HT1080 (cell line): ENCODE results near the gene RNF145. TPM values are rescaled to one million over a fixed set of nuclear protein-coding genes. Genes with fewer than 3 reads are reported as not detected.

Experiments used
- DNase-seq: peaks from one replicate; pipeline ENCODE4 v3.0.0-alpha.2; 2015; ENCODE audit warnings: low read depth
- polyA plus RNA-seq, 2 experiments: library from polyadenylated mRNA; depleted of rRNA; stranded (reverse); fragments of >200 nt; gene quantifications; 2 replicates each; pipeline ENCODE4 v1.2.3, GENCODE V29; 2015
- total RNA-seq: library from RNA; depleted of rRNA; stranded (reverse); fragments of >200 nt; shearing (Covaris generic); gene quantifications from 2 replicates; pipeline ENCODE4 v1.2.3, GENCODE V29; 2014; rRNA removed

RNF145 gene
- 95.6 and 141 TPM in 2 replicates for total RNA-seq
- 106 and 126 TPM in 2 replicates for polyA plus RNA-seq (2015; cell fraction: cytosol; rRNA removed)
- 68.2 and 82.3 TPM in 2 replicates for polyA plus RNA-seq (2015; cell fraction: nucleus; rRNA removed)

- peak; percentile 70 for DNase-seq
Measured at GRCh38 chr5:159209438-159210209, at the start of gene RNF145. Gene RNF145 (minus strand): TSS chr5:159209553. CDS start chr5:159203617, 5,936 bp downstream.

GRCh38 chr5:159258361-159258760 lies 49.0 kb upstream of the RNF145 start:
- DNase-seq: no peak

- DNase-seq: no peak
Measured at GRCh38 chr5:159257629-159258283, 48.4 kb upstream of the RNF145 start.

GRCh38 chr5:159257007-159257406 lies 47.7 kb upstream of the RNF145 start:
- DNase-seq: no peak

GRCh38 chr5:159252195-159252594 lies 42.8 kb upstream of the RNF145 start:
- no peak for DNase-seq

- no peak for DNase-seq
Measured at GRCh38 chr5:159249158-159249557, 39.8 kb upstream of the RNF145 start.

GRCh38 chr5:159244890-159245289 lies 35.5 kb upstream of the RNF145 start:
- DNase-seq: no peak

- no peak for DNase-seq
Measured at GRCh38 chr5:159244163-159244562, 34.8 kb upstream of the RNF145 start.

GRCh38 chr5:159243385-159243784 lies 34.0 kb upstream of the RNF145 start:
- no peak for DNase-seq

- DNase-seq: no peak
Measured at GRCh38 chr5:159242656-159243055, 33.3 kb upstream of the RNF145 start.

GRCh38 chr5:159241946-159242552 lies 32.7 kb upstream of the RNF145 start:
- DNase-seq: peak; percentile 30

- peak; percentile 97 for DNase-seq
Measured at GRCh38 chr5:159240301-159240870, 31.0 kb upstream of the RNF145 start.

GRCh38 chr5:159235871-159236520 lies 26.6 kb upstream of the RNF145 start:
- peak; percentile 62 for DNase-seq

GRCh38 chr5:159231167-159231566 lies 21.8 kb upstream of the RNF145 start:
- DNase-seq: no peak

- no peak for DNase-seq
Measured at GRCh38 chr5:159230657-159231056, 21.3 kb upstream of the RNF145 start.

- peak; percentile 77 for DNase-seq
Measured at GRCh38 chr5:159228097-159228496, 18.7 kb upstream of the RNF145 start.

- no peak for DNase-seq
Measured at GRCh38 chr5:159227452-159227851, 18.1 kb upstream of the RNF145 start.

- no peak for DNase-seq
Measured at GRCh38 chr5:159226451-159226850, 17.1 kb upstream of the RNF145 start.

GRCh38 chr5:159224471-159224870 lies 15.1 kb upstream of the RNF145 start:
- no peak for DNase-seq

- no peak for DNase-seq
Measured at GRCh38 chr5:159223469-159223868, 14.1 kb upstream of the RNF145 start.

- peak; percentile 28 for DNase-seq
Measured at GRCh38 chr5:159220206-159220605, 10.9 kb upstream of the RNF145 start.
